Kidney capillary endothelial cell (primary cell): ENCODE measurements around the gene KIR3DL3.
"Not testable (repeated sequence)": the region's sequence is repeated elsewhere in the genome, so short reads cannot be mapped to it uniquely, and the experiment has no call there.

Source experiments
- DNase-seq: peaks from one replicate; pipeline ENCODE4 v3.0.0-alpha.2; 2018; ENCODE audit warnings: low spot score

The KIR3DL3 gene

DNA sequence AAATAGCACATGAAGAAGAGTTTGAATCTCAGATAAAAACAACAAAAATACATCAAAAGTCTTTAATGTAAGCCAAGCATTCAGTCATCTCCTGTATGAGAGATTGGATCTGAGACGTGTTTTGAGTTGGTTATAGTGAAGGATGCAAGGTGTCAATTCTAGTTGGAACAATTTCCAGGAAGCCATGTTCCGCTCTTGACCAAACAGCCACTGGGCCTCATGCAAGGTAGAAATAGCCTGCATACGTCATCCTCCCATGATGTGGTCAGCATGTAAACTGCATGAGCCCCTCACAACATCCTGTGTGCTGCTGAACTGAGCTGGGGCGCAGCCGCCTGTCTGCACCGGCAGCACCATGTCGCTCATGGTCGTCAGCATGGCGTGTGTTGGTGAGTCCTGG, at the start of gene KIR3DL3:
KIR3DL3 (plus strand) TSS at position 301 of the 400 bp plus-strand sequence; CDS start at position 356, 55 bp downstream.
- DNase-seq, result no peak

DNA sequence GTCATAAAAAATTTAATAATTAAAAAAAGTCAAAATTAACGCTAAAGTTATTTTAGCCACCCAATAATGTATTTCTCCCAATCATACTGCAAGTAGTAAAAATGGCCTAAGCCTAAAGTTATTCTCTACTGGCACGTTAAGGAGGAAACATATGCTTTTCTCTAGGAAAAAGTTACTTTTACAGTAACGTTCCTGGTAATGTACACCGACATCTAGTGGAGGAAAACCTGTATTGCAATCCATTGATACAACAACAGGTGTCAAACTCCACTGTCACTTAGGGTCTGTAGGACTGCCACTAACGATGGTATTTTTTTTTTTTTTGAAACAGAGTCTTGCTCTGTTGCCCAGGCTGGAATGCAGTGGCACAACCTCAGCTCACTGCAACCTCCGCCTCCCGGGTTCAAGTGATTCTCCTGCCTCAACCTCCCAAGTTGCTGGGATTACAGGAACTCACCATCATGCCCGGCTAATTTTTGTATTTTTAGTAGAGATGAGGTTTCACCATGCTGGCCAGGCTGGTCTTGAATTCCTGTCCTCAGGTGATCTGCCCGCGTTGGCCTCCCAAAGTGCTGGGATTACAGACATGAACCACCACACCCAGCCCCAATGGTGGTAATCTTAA, 47.9 kb upstream of the KIR3DL3 start:
- peak; percentile 66 for DNase-seq

DNA sequence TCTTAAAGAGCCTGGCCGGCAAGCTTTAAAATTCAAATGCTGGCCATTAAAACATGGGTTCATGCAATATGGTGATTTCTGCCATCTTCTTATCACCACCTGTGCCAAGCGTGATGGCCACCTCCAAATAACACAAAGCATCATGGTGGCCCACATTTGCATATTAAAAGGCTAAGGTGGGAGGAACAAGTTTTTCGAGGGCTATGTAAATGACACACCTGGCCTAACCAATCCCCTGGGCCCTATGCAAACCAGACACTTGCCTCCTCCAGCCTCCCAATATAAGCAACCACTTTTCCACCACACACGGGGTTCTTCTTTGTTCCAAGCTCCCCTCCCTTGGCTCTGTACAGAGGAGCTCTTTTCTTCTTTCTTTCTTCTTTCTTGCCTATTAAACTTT, 47.0 kb upstream of the KIR3DL3 start:
- no peak for DNase-seq

DNA sequence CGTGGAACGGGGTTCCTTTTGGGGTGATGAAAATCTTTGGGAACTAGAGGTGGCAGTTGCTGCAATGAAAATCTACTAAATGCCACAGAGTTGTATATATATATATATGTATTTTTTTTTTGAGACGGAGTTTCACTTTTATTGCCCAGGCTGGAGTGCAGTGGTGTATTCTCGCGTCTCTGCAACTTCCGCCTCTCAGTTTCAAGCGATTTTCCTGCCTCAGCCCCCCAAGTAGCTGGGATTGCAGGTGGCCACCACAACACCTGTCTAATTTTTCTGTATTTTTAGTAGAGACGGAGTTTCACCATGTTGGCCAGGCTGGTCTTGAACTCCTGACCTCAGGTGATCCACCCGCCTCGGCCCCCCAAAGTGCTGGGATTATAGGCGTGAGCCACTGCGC, 42.6 kb upstream of the KIR3DL3 start:
- DNase-seq, result not testable (repeated sequence)

DNA sequence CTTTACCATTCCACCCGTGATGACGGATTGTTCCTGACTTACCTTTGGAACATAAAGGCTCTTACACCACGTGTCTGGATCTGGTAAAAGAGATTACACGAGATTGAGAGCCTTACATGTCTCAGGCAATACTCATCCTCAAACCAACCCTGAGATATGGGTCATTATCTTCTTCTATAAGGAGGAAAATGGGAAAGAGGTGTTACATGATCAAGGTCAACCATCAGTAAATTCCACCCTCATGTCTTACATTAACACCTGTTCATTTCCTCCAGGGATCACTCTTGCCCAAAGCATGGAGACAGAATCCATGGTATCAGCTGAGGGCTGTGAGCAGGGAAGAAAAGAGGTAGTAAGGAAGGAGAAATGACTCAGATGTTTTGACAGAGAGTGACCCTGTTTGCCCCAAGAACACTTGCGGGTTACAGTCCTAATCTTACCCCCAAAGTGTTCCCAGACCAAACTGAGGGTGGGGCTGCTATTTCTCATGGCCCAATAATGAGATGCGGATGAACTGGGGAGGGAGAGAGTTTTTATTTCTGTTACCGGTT, 41.9 kb upstream of the KIR3DL3 start:
- no peak for DNase-seq

DNA sequence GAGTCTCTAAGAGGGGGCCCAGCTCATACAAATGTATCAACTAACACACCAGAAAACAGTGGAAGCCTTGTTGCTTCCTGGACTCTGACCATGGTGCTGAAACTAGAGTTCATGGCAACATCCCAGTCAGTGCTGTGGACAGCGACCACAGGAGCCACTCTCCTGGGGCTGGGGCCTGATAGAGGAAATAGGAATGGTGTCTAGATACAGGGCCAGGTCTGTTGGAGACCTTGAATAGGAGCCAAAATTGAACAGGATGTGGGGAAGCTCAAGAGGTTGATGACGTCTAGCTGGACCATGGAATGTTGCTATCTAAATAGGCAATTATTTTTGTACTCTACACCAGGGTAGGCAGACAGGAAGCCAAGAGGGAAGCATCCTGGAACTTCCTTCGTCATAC, 39.7 kb upstream of the KIR3DL3 start:
- peak; percentile 42 for DNase-seq

DNA sequence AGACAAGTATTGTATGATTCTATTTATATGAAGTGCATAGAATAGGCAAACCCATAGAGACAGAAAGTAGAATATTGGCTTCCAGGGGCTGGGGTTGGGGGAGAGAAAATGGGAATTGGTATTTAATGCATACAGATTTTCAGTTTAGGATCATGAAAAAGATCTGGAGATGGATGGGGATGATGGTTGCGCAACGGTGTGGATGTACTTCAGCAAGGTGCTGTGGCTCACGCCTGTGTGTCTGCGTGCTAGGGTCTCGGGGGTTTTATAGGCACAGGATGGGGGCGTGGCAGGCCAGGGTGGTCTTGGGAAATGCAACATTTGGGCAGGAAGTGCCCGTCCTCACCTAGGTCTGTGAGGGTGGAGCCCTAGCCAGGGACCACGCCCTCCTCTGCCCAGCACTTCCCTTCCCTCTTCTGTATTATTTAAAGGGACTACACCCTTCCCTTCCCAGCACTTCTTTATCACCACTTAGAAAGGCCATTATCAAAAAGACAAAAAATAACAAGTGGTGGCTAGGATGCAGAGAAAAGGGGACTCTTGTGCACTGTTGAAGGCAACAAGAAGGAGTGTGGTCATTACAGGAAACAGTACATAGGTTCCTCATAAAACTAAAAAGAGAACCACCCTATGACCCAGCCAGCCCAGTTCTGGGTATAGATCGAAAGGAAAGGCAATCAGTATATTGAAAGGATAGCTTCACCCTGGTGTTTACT, 32.5 kb upstream of the KIR3DL3 start:
- DNase-seq, result no peak

DNA sequence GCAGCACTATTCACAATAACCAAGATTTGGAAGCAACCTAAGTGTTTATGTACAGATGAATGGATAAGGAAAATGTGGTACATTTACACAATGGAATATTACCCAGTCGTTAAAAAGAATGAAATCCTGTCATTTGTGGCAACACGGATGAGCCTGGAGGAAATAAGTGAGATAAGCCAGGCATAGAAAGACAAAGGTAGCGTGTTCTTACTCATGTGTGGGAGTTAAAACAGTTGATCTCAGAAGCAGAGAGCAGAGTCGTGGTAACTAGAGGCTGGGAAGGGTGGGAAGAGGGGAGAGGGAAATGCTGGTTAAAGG, 32.0 kb upstream of the KIR3DL3 start:
- DNase-seq, result no peak

DNA sequence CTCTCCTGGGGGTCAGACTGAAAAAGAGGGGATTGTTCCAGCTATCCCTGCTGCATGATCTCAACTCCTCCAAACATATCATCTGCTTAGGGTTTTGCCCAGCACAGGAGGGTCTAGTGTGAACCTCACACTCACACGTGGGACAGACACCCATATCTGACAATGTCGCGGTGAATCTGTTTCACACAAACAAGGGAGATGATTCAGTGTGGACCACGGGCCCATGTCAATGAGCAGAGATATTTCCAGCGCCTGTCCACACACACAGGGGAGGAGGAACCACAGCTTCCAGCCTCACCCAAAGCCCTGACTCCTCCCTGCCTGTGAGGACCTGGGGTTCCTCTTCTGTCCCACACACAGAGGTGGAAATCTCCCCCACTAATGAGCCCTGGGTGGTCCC, 29.6 kb upstream of the KIR3DL3 start:
- DNase-seq, result no peak

DNA sequence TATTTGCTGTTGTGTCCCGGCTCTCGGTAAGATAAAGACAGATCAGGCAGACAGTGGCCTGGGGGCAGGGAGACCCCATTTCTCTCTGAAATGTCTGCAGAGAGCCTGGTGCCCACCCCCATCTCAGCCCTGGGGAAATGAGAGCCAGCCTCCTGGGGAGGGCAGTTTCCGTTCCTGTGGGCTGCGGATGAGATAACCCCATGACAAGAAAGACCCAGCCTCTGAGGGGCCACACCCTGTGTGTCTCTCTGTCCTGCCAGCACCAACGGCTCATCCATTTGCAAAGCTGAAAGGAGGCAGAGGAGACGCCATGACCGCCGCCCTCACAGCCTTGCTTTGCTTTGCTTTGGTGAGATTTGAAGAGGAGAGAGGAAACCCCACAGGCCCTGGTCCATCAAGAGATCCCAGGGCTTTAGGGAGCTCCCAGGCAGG, 28.1 kb upstream of the KIR3DL3 start:
- DNase-seq, result no peak

DNA sequence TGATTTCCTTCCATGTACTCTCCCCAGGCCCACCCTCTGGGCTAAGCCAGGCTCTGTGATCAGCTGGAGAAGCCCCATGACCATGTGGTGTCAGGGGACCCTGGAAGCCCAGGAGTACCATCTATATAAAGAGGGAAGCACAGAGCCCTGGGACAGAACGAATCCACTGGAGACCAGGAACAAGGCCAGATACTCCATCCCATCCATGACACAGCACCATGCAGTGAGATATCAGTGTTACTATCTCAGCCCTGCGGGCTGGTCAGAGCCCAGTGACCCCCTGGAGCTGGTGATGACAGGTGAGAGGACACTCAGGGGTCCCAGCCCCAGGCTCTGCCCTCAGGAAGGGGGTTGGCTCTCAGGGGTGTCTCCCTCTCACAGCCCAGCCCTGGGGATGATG, 27.5 kb upstream of the KIR3DL3 start:
- DNase-seq, result no peak

DNA sequence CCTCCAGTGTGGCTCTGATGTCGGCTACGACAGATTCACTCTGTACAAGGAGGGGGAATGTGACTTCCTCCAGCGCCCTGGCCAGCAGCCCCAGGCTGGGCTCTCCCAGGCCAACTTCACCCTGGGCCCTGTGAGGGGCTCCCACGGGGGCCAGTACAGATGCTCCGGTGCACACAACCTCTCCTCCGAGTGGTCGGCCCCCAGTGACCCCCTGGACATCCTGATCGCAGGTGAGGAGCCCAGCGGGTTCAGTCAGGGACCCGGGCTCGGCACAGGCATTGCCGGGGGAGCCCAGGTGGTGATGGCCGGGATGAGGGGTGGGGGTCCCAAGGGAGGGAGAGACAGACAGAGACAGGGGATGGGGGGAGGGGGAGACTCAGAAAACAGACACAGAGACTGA, 26.5 kb upstream of the KIR3DL3 start:
- not testable (repeated sequence) for DNase-seq

DNA sequence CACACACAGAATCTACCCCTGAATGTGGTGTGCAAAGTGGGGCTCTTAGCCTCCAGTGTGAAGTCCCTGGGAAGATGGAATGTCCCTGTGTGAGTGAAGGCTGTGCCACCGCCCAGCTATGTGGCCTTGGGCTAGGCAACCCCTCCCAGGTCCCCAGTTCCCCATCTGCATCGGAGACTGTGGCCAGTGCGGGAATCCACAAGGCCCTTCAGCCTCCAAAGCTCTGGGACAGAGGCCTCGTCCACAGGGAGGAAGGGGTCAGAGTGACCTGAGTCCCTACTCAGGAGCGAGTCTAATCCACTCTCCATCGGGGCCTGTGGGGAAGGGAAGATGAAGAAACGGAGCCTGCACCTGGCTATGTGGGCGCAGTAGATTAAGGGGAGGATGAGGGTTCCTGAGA, 19.3 kb upstream of the KIR3DL3 start:
- no peak for DNase-seq

DNA sequence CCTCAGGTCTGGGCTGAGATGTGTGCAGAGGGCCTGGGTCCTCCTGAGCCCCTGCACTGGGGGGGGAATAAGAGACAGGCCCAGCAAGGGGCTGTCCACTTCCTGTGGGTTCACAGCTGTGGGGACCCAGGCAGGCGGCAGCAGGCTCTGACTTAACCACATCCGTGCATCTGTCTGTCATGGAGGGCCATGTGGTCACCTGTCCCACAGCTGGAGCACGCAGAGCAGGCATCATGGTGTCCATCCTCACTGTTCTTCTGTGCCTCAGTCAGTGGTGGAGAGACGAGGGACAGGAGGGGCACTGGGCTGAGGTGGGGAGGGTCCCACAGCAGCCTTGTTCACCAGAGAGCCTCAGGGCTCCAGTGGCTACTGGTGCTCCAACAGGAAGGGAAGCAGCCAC, 16.3 kb upstream of the KIR3DL3 start:
- DNase-seq, result no peak

DNA sequence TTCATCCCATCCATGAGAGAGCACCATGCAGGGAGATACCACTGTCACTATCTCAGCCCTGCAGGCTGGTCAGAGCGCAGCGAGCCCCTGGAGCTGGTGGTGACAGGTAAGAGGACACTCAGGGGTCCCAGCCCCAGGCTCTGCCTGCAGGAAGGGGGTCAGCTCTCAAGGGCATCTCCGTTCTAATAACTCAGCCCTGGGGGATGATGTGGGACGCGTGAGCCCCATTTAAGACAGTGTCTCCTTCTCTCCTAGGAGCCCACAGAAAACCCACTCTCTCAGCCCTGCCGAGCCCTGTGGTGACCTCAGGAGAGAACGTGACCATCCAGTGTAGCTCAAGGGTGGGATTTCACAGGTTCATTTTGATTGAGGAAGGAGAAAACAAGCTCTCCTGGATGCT, 15.5 kb upstream of the KIR3DL3 start:
- no peak for DNase-seq

DNA sequence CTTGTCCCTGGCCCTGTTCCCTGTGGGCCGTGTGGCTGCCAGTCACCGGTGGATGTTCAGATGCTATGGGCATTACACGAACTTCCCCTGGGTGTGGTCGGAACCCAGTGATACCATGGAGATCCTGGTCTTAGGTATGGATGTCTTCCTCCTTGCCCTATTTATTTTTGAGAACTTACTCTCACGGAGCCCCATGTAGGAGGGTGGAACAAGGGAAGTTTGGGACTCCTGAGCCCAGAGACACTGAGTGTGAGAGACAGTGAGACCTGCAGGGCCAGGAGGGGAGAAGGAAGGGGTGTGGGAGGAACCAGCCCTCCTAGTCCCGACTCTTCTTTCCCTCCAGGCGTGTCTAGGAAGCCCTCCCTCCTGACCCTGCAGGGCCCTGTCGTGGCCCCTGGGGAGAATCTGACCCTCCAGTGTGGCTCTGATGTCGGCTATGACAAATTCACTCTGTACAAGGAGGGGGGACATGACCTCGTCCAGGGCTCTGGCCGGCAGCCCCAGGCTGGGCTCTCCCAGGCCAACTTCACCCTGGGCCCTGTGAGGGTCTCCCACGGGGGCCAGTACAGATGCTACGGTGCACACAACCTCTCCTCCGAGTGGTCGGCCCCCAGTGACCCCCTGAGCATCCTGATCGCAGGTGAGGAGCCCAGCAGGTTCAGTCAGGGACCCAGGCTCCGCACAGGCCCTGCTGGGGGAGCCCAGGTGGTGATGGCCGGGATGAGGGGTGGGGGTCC, 14.9 kb upstream of the KIR3DL3 start:
- no peak for DNase-seq

DNA sequence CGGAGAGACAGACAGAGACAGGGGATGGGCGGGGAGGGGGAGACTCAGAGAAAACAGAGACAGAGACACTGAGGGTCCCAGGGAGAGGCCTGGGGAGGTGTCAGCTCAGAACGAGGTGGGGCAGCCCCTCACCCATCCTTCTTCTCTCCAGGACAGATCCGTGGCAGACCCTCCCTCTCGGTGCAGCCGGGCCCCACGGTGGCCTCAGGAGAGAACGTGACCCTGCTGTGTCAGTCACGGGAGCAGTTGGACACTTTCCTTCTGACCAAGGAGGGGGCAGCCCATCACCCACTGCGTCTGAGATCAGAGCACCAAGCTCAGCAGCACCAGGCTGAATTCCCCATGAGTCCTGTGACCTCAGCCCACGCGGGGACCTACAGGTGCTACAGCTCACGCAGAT, 14.3 kb upstream of the KIR3DL3 start:
- DNase-seq, result not testable (repeated sequence)

DNA sequence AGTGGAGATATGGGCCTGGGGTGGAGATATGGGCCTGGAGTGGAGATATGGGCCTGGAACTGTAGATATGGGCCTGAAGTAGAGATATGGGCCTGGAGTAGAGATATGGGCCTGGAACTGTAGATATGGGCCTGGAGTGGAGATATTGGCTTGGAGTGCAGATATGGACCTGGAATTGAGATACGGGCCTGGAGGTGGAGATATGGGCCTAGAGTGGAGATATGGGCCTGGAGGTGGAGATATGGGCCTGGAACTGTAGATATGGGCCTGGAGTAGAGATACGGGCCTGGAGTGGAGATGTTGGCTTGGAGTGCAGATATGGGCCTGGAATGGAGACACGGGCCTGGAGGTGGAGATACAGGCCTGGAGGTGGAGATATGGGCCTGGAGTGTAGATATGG, 402 bp downstream of the KIR3DL3 start:
- no peak for DNase-seq

DNA sequence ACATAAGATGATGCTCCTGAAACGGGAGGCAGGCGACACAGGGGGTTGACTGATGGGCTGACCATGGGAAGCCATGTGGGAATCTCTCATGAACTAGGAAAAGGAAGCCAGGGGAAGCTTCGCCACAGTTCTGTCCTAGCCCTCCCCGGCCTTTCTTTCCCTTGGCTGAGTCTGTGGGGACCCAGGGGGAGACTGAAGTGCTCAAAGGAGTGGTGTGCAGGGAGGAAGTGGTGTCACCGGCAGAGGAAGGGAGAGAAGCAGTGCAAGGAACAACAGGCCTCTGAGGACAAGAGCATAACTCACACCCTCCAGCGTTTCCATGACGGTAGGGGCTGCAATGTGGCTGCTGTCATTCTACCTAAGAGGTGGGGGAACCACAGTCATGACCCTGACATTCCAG, 1.1 kb downstream of the KIR3DL3 start:
- no peak for DNase-seq

DNA sequence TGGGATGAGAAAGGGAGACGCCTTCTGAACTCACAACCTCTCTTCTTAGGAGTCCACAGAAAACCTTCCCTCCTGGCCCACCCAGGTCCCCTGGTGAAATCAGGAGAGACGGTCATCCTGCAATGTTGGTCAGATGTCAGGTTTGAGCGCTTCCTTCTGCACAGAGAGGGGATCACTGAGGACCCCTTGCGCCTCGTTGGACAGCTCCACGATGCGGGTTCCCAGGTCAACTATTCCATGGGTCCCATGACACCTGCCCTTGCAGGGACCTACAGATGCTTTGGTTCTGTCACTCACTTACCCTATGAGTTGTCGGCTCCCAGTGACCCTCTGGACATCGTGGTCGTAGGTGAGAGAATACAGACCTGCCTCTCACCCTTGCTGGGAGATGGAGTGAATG, 3.3 kb downstream of the KIR3DL3 start:
- DNase-seq, result no peak

DNA sequence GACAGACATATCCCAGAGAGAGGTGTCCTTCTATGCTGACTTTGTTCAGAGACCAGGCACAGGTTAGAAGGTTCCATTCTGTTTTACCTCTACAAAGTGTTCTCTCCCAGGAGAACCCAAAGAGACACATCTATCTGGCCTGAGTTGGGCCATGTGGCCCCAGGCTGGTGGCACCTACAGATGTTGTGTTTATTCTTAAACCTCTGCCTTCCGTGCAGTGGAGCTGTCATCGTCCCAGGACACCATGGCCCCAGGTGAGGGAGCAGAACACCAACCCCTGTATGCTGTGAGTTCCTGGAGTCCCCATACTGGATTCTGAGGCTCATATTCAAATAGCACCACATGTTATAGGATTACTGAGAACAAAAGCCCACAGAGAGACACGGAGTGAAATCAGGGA, 3.9 kb downstream of the KIR3DL3 start:
- no peak for DNase-seq

DNA sequence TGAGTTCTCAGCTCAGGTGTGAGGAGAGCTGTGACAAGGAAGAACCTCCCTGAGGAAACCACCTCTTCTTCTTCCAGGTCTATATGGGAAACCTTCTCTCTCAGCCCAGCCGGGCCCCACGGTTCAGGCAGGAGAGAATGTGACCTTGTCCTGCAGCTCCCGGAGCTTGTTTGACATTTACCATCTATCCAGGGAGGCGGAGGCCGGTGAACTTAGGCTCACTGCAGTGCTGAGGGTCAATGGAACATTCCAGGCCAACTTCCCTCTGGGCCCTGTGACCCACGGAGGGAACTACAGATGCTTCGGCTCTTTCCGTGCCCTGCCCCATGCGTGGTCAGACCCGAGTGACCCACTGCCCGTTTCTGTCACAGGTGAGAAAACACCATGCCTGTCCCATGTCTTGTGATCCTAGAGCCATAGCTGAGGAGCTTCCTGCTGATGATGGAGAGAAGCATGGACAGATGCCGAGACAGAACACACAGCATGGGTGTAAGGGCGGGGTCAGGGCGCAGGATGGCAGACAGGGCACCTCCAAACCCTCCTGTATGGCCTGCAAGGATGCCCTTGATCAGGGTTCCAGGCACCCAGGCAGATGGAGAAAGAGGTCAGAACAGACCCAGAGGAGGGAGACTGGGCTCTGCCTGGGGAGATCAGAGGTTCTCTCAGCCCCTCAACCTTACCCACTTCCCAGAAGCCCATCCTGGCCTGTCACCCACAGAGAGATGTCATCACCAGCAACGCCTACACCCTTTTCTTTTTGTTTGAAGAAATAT, 5.4 kb downstream of the KIR3DL3 start:
- no peak for DNase-seq
